ENCODE data around the gene KCP.

Gene KCP

GRCh38 chr7:128842674-128843641 is 67.6 kb downstream of the KCP start:
- H3K27ac Mint-ChIP-seq = no peak overlapping the region
- no peaks in the 10 kb centered on the region for H3K9me3 Mint-ChIP-seq
- no peak overlapping the region for H3K4me3 Mint-ChIP-seq
- H3K27me3 Mint-ChIP-seq = peaks cover 3% of the 10 kb centered on the region
- intact Hi-C loops (cut with micrococcal nuclease) = loop anchor here (5.0 kb wide), 1 partner anchor 39 kb away; no protein-coding TSS in a partner anchor
- H3K36me3 Mint-ChIP-seq (ENCODE audit: low read depth) = no peaks in the 10 kb centered on the region
- H3K4me1 Mint-ChIP-seq (ENCODE audit: low read depth) = peaks cover 6% of the 10 kb centered on the region

GRCh38 chr7:128841921-128842673 is 68.4 kb downstream of the KCP start:
- peaks cover 3% of the 10 kb centered on the region for H3K27me3 Mint-ChIP-seq
- no peaks in the 10 kb centered on the region for H3K36me3 Mint-ChIP-seq (ENCODE audit: low read depth)
- intact Hi-C loops (cut with micrococcal nuclease) = loop anchor here (5.0 kb wide), 1 partner anchor 40 kb away; no protein-coding TSS in a partner anchor
- H3K27ac Mint-ChIP-seq = no peak overlapping the region
- H3K4me1 Mint-ChIP-seq (ENCODE audit: low read depth) = peaks cover 6% of the 10 kb centered on the region
- H3K9me3 Mint-ChIP-seq = no peaks in the 10 kb centered on the region
- no peak overlapping the region for H3K4me3 Mint-ChIP-seq

GRCh38 chr7:128841171-128841690 is 69.3 kb downstream of the KCP start:
- Mint-ChIP-seq H3K27me3 (peaks cover 3% of the 10 kb centered on the region), H3K4me1 (ENCODE audit: low read depth) (peaks cover 6% of the 10 kb centered on the region), H3K27ac (no peak overlapping the region), H3K4me3 (no peak overlapping the region), H3K36me3 (ENCODE audit: low read depth) (no peaks in the 10 kb centered on the region), H3K9me3 (no peaks in the 10 kb centered on the region)
- intact Hi-C loops (cut with micrococcal nuclease) = loop anchor here (5.0 kb wide), 1 partner anchor 41 kb away; no protein-coding TSS in a partner anchor

GRCh38 chr7:128840326-128841170 is 70.0 kb downstream of the KCP start:
- Mint-ChIP-seq H3K4me3 (no peak overlapping the region), H3K9me3 (no peaks in the 10 kb centered on the region), H3K36me3 (ENCODE audit: low read depth) (no peaks in the 10 kb centered on the region), H3K27me3 (peaks cover 4% of the 10 kb centered on the region), H3K27ac (no peak overlapping the region), H3K4me1 (ENCODE audit: low read depth) (peaks cover 6% of the 10 kb centered on the region)
- intact Hi-C loops (cut with micrococcal nuclease) = loop anchor here (5.0 kb wide), 1 partner anchor 42 kb away; no protein-coding TSS in a partner anchor

GRCh38 chr7:128839751-128840177 is 70.7 kb downstream of the KCP start:
- Mint-ChIP-seq H3K36me3 (ENCODE audit: low read depth) (no peaks in the 10 kb centered on the region), H3K9me3 (no peaks in the 10 kb centered on the region), H3K4me3 (no peak overlapping the region), H3K4me1 (ENCODE audit: low read depth) (peaks cover 6% of the 10 kb centered on the region), H3K27me3 (peaks cover 10% of the 10 kb centered on the region), H3K27ac (no peak overlapping the region)
- intact Hi-C loops (cut with micrococcal nuclease) = loop anchor here (5.0 kb wide), 1 partner anchor 43 kb away; no protein-coding TSS in a partner anchor

- Mint-ChIP-seq H3K9me3 (no peaks in the 10 kb centered on the region), H3K27me3 (peaks cover 14% of the 10 kb centered on the region), H3K4me1 (ENCODE audit: low read depth) (peaks cover 6% of the 10 kb centered on the region), H3K36me3 (ENCODE audit: low read depth) (no peaks in the 10 kb centered on the region), H3K27ac (no peak overlapping the region), H3K4me3 (no peak overlapping the region)
- intact Hi-C loops (cut with micrococcal nuclease) = no loop called here
Observed at GRCh38 chr7:128838981-128839731, 71.4 kb downstream of the KCP start.

GRCh38 chr7:128838109-128838779 is 72.3 kb downstream of the KCP start:
- H3K4me3 Mint-ChIP-seq = no peak overlapping the region
- H3K9me3 Mint-ChIP-seq = no peaks in the 10 kb centered on the region
- peaks cover 11% of the 10 kb centered on the region for H3K4me1 Mint-ChIP-seq (ENCODE audit: low read depth)
- no peaks in the 10 kb centered on the region for H3K36me3 Mint-ChIP-seq (ENCODE audit: low read depth)
- peaks cover 23% of the 10 kb centered on the region for H3K27me3 Mint-ChIP-seq
- intact Hi-C loops (cut with micrococcal nuclease) = no loop called here
- no peak overlapping the region for H3K27ac Mint-ChIP-seq

GRCh38 chr7:128837521-128837921 is 73.0 kb downstream of the KCP start:
- Mint-ChIP-seq H3K27me3 (peaks cover 30% of the 10 kb centered on the region), H3K4me1 (ENCODE audit: low read depth) (peaks cover 19% of the 10 kb centered on the region), H3K4me3 (no peak overlapping the region), H3K9me3 (no peaks in the 10 kb centered on the region), H3K27ac (no peak overlapping the region), H3K36me3 (ENCODE audit: low read depth) (no peaks in the 10 kb centered on the region)
- intact Hi-C loops (cut with micrococcal nuclease) = no loop called here

- intact Hi-C loops (cut with micrococcal nuclease) = no loop called here
- H3K36me3 Mint-ChIP-seq (ENCODE audit: low read depth) = no peaks in the 10 kb centered on the region
- no peaks in the 10 kb centered on the region for H3K9me3 Mint-ChIP-seq
- no peak overlapping the region for H3K4me3 Mint-ChIP-seq
- H3K4me1 Mint-ChIP-seq (ENCODE audit: low read depth) = peaks cover 21% of the 10 kb centered on the region
- no peak overlapping the region for H3K27ac Mint-ChIP-seq
- H3K27me3 Mint-ChIP-seq = peaks cover 36% of the 10 kb centered on the region
Observed at GRCh38 chr7:128836729-128837348, 73.7 kb downstream of the KCP start.

- H3K27me3 Mint-ChIP-seq = peaks cover 44% of the 10 kb centered on the region
- H3K9me3 Mint-ChIP-seq = no peaks in the 10 kb centered on the region
- H3K27ac Mint-ChIP-seq = no peak overlapping the region
- H3K4me1 Mint-ChIP-seq (ENCODE audit: low read depth) = peaks cover 27% of the 10 kb centered on the region
- H3K4me3 Mint-ChIP-seq = no peak overlapping the region
- no peaks in the 10 kb centered on the region for H3K36me3 Mint-ChIP-seq (ENCODE audit: low read depth)
- intact Hi-C loops (cut with micrococcal nuclease) = no loop called here
Observed at GRCh38 chr7:128835790-128836641, 74.5 kb downstream of the KCP start.

GRCh38 chr7:128835231-128835751 is 75.2 kb downstream of the KCP start:
- Mint-ChIP-seq H3K4me1 (ENCODE audit: low read depth) (peaks cover 34% of the 10 kb centered on the region), H3K27me3 (peaks cover 51% of the 10 kb centered on the region), H3K4me3 (no peak overlapping the region), H3K27ac (no peak overlapping the region), H3K36me3 (ENCODE audit: low read depth) (no peaks in the 10 kb centered on the region), H3K9me3 (no peaks in the 10 kb centered on the region)
- intact Hi-C loops (cut with micrococcal nuclease) = no loop called here

Measured in dendritic cell treated with granulocyte-macrophage colony-stimulating factor and Interleukin-4, amounts not matched to agents 40 ng/mL and 50 ng/mL, for 4 days (primary cell).